Right renal cortex interstitium (tissue), 3 donors: ENCODE results near the gene PMVK. TPM values are rescaled to one million over a fixed set of nuclear protein-coding genes. Genes with fewer than 3 reads are reported as not detected.
"Not testable (repeated sequence)": the region's sequence is repeated elsewhere in the genome, so short reads cannot be mapped to it uniquely, and the experiment has no call there.

Experiments
- DNase-seq, 3 donors: peaks; one replicate each; pipeline ENCODE4 v3.0.0-alpha.2; 2013; ENCODE audit warnings: low read depth in 3 of 3, low spot score in 2 of 3
- polyA plus RNA-seq, 3 donors: library from polyadenylated mRNA; unstranded; fragments of 120-200 nt; gene quantifications; one replicate each; pipeline ENCODE4 v1.2.1, GENCODE V29; 2013; ENCODE audit not compliant: insufficient read length in 3 of 3

The PMVK gene
- polyA plus RNA-seq, result 10 to 100 TPM; 42.2 to 43.6 (median 43.3) TPM

DNA sequence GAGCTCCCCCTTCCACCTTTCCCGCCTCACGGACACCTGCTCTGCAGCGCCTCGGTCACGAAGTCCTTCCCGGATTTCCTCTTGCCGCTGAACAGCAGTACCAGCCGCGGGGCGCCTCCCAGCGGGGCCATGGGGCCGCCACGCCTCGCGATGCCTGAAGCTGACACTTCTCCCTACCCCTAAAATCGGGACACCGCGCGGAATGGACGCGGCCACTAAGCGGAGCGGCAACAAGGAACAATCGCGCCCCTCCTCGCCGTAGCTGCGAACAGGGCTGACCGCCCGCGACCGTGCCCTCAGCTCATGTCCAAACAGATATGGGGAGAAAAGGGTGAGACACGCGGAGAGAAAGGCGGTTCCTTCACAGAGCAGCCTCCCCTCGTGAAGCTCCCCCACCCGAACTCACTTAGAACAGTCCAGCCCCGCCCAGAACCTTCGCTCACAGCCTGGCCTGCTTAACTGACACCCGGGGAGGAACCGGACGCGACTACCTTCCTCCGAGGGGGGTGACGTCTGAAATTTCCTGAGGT, at the start of gene PMVK:
Gene PMVK, minus strand, starts transcription at position 165 of the 530 bp plus-strand sequence. Its CDS starts 34 bp downstream, at position 131.
- DNase-seq, result peak; percentile 95 to 99 (median 98)

GRCh38 chr1:154983776-154984466, 47.4 kb upstream of the PMVK start:
- no peak for DNase-seq

DNA sequence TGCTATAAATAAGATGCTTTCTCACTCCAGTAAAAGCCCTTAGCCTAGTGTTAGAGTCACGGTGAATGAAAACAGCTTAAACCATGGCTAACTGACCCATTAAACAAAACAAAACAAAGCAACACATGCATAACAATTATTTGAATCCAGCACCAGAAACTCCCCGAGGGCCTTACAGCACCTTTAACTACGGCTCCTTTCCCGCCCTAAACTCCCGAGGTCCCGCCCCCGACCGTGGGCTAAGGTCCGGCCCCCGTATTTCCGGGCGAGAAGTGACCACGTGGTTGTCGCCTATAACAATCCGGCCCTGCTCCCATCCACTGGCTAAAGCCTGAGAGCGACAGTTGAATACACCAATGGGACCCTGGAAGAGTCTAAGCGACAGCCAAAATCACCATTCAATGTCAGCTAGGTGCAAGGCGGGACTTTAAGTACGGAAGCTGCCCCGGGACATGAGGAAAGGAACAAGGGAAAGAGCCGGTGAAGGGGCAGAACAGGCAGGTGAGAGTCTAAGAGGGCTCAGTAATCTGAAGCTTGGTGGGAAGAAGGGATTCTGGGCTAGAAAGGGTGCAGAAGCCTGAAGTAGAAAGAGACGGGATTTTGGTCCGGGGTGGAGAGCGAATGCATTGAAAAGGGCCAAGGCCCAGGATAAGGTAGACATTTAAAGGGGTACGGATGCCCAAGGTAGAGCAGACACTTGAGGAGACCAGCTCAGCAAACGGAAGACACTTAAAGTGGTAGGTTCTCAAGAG, 46.6 kb upstream of the PMVK start, which contains the start of gene FLAD1:
Gene FLAD1, plus strand, starts transcription at position 448 of the 752 bp plus-strand sequence. CDS start 351 bp downstream, outside the sequence.
- DNase-seq, result peak; percentile 98 to 100 (median 99)

DNA sequence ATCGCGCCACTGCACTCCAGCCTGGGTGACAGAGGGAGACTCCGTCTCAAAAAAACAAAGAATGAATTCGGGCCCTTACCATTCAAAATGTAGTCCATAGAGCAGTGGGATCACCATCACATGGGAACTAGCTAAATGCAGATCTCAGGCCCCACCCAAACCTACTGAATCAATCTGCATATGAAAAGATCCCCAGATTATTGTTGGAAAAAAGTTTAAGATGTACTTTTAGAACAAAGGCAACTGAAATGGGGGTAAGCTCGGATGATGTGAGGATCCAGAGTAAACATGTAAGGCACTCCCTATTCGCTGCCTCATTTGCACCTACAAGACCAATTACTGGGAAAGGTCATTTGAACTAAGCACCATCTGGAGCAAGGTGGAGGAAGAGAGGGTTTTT, 45.8 kb upstream of the PMVK start:
- no peak for DNase-seq

DNA sequence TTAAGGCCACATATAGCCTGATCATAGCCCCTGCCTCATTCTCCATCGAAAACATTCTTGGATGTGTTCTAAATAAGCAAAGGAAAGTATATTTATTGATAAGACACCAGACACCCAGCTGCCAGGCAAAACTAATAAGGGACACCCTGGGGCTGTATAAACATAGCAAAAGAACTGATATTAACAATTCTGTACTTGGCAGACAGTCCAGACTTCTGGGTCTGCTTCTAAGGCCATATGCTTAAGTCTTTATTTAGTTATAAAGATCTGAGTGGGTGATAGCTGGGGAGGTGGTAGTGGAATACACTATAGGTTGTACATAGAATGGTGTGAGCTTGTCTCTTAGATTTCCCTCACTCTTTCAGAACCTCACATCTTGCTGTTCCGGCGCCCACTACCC, 41.8 kb upstream of the PMVK start:
- DNase-seq, result no peak

GRCh38 chr1:154977762-154978161, 41.2 kb upstream of the PMVK start:
- DNase-seq, result not testable (repeated sequence)

- no peak for DNase-seq
Measured at GRCh38 chr1:154975409-154976059, 39.0 kb upstream of the PMVK start.

- peak; percentile 95 to 99 (median 99) for DNase-seq
Measured at GRCh38 chr1:154974808-154975408, 38.4 kb upstream of the PMVK start.

DNA sequence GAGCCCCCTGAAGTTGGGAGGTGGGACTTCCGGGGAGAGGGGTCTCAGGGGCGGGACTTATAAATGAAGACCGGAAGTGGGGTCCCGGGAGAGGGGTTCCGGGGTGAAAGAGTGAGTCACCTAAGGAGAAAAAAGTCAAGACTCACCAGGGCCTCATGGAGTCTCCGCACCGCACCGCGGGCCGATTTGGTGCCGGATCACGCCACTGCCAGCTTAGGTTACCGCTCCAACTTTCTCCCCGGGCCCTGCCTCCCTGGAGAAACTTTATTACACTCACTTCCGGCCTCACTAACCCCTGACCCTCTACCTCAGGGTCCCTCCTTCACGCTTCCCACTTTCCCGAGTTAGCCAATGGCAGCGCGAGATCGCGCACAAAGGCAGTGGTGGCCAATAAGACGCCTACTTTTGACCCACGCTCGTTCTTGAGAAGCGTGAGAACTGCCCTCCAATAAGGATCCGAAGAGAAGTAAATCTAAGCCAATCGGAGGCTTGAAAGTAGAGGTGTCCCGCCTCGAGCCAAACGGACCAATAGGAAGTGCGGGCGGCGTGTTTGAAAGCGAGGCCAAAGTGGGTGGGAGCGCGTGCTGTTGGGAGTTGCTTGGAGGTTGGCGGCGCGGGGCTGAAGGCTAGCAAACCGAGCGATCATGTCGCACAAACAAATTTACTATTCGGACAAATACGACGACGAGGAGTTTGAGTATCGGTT, 37.7 kb upstream of the PMVK start, which contains the start of gene CKS1B:
Gene CKS1B, plus strand, starts transcription at position 580 of the 706 bp plus-strand sequence. Its CDS starts 65 bp downstream, at position 645.
- DNase-seq, result peak; percentile 97 to 99 (median 99)

DNA sequence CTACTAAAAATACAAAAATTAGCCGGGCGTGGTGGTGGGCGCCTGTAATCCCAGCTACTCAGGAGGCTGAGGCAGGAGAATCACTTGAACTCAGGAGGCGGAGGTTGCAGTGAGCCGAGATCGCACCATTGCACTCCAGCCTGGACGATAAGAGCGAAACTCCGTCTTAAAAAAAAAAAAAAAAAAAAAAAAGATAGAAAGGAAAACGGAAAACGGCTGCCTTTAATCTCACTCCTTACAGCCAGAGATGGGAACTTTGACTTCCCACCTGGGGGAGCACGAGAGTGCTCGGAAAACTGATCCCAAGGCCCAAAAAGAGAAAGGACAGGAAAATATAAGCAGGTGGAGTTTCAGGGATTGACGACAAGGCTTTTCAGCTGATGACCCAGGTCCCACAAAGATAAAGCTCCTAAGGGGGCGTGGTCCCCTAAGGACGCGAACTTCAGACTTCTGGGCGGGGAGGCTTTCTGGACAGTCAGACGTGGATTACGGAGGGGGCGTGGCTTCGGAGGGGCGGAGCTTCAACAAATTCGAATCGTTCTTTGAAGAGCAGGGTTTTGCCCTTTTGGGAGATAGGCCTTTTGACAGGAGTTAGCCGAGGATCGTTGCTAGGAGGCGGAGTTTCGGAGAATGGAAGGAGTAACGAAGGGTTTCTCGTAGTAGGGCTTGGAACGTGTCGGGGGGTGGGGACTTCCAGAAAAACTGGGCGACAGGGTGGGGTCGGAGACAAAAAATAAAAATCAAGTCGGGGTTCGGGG, 37.0 kb upstream of the PMVK start:
- DNase-seq, result peak; percentile 86 to 93 (median 91)

GRCh38 chr1:154972517-154973343, 36.2 kb upstream of the PMVK start:
- no peak for DNase-seq

DNA sequence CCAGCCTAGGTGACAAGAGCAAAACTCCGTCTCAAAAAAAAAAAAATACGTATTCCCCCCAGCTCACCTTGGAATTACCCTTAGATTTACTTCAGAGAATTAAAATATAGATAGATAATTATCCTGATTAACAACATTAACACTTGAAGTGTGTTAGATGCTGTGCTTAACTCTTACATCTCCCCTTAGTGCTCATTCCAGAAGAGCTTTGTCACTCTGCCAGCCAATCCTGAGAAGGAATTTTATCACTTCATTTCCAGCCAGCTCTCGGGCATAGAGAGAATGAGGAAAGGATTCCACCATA, 35.6 kb upstream of the PMVK start:
- DNase-seq, result no peak

DNA sequence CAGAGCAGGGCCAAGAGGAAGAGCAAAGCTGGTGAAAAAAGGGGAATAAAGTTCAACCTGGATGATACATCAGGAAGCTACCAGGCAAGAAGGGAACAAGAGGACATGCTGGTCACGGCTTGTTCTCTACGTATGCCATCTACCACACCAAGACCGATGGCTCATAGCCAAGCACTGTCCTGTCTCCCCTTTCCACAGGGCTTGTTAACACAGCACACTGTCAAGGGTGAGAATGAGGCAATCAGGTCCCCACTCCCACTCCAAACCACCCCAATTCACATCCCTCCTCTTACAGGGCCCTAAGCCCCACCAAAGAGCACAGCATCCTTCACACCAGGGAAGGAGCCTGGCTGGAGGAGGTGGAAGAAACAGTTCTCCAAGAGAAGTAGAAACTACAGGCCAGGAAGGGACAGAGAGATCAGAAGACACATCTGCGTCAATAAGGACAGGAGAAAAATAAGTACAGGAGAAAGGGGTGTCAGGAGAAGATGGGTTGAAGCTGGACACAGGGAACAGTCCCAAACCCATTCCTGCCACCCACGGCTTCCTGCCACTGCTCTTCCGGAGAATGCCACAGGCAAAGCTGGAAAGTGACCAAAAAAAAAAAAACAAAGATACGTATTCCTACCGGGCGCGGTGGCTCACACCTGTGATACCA, 35.0 kb upstream of the PMVK start:
- DNase-seq, result no peak

- peak in 1 of 3 donors; percentile 60 for DNase-seq
Measured at GRCh38 chr1:154970631-154971340, 34.3 kb upstream of the PMVK start, which contains the start of gene SHC1. TSS of gene SHC1 (minus strand) at chr1:154970747. CDS start at chr1:154970526, 221 bp downstream.

- no peak for DNase-seq
Measured at GRCh38 chr1:154969860-154970452, 33.4 kb upstream of the PMVK start.

DNA sequence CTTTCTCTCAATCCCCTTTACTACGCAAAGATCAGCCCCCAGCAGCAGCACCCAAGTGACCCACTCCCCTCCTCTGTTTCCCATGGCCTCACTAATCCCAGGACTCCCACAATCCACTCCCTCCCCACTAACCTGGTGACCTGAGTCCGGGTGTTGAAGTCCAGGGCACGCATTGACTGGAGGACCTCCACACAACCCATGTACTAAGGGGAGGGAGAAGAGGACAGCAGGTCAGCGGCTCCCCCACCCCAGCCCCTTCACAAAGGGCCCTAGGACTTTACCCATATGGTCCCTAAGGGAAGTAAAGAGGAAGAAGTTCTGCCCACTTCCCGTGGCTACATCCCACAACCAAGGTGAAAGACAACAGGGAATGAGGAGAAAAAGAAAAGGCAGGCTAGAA, 32.7 kb upstream of the PMVK start:
- no peak for DNase-seq

DNA sequence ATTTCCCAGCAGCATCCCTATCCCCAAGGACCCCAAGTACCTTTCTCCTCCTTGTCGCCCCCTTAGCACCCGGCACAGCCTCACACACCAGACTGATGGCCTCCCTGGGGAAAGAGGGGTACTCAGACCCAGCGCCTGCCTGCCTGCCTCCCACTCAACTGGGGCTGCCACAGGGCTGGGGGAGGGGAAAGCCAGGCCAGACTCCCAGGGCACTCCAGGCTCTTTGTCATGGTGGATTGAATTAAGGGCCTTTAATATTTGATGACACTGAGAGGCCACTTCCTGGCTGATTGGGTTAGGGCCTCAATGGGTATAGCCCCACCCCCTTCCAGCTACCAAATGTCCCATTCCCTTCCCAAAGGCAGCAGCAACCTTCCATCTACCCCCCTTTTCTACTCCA, 32.2 kb upstream of the PMVK start:
- no peak for DNase-seq
